ENCODE measurements around the gene ZMYM5. TPM values are rescaled to one million over a fixed set of nuclear protein-coding genes. Genes with fewer than 3 reads are reported as not detected.

The ZMYM5 gene
- total and polyA plus RNA-seq, 2 of the 13 experiments (the other 11 are each of a cell fraction or from before 2014, with no cell fraction given), result 7.8 to 9.4 TPM

Other genes with a start within 250 kb of the ZMYM5 start
- 20.9 and 27.6 TPM in 2 replicates for gene MPHOSPH8, start 230.0 kb downstream of the ZMYM5 start, total RNA-seq (2016; rRNA removed; fragmentation: Illumina TruSeq; extraction: Trizol)
- 17.3 and 17.8 TPM in 2 replicates for gene MPHOSPH8, start 230.0 kb downstream of the ZMYM5 start, polyA plus RNA-seq (2011; rRNA removed)
- gene PSPC1, start 80.7 kb downstream of the ZMYM5 start, total RNA-seq (2016; rRNA removed; fragmentation: Illumina TruSeq; extraction: Trizol), result 94.0 and 99.4 TPM in 2 replicates
- 29.7 and 33.5 TPM in 2 replicates for gene PSPC1, start 80.7 kb downstream of the ZMYM5 start, polyA plus RNA-seq (2011; rRNA removed)
- 40.8 and 56.9 TPM in 2 replicates for gene ZMYM2, start 95.1 kb upstream of the ZMYM5 start, total RNA-seq (2016; rRNA removed; fragmentation: Illumina TruSeq; extraction: Trizol)
- gene ZMYM2, start 95.1 kb upstream of the ZMYM5 start, polyA plus RNA-seq (2011; rRNA removed), result 17.6 and 22.4 TPM in 2 replicates

Data from HepG2 (cell line).